GM18502 (cell line): ENCODE results near the gene ZFP28.
A peak's percentile ranks its signal among the peaks of the same experiment; 100 is the strongest.

Source experiments
- ATAC-seq: cut with Tn5 transposase; IDR thresholded peaks from one replicate; pipeline ENCODE4 v1.9.1; 2021; ENCODE audit warnings: mild to moderate bottlenecking; ENCODE audit not compliant: unreplicated experiment, poor library complexity

ZFP28 gene

GRCh38 chr19:56594783-56595547 lies 56.2 kb downstream of the ZFP28 start, which contains the start of gene ZNF71:
Gene ZNF71, plus strand, starts transcription at chr19:56595302. Its CDS starts 6,257 bp downstream, at chr19:56601559.
- peak; percentile 93 for ATAC-seq

GRCh38 chr19:56595548-56595899 lies 56.8 kb downstream of the ZFP28 start:
- peak; percentile 32 for ATAC-seq

GRCh38 chr19:56596676-56597075 lies 57.9 kb downstream of the ZFP28 start:
- no peak for ATAC-seq

DNA sequence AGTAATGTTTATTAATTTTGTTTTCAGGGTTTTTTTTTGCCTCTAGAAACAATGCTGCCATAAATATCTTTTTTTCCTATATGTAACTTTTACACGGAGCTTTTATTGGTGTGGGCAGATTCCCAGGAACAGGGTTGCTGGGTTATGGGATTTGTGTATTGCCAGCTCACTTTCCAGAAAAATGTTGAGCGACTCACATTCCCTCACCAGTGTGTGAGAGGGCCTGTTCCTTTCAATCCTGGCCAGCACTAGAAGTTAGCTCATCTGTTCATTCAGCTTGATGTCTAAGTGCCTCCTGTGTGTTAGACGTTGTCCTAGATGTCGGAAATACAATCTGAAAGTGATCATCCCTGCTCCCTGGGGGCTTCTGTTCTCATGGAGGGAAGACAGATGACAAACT lies 58.9 kb downstream of the ZFP28 start:
- no peak for ATAC-seq

GRCh38 chr19:56601375-56601774 lies 62.6 kb downstream of the ZFP28 start:
- no peak for ATAC-seq

- ATAC-seq = no peak
These were observed 65.1 kb downstream of the ZFP28 start for GRCh38 chr19:56603829-56604228.
